Activated CD4-positive, alpha-beta memory T cell treated with anti-CD3 and anti-CD28 coated beads, Interleukin-2, amount 10 ng/mL, durations not matched to agents 7 days and 5 days (primary cell): ENCODE measurements around the gene TTC39C. TPM values are rescaled to one million over a fixed set of nuclear protein-coding genes. Genes with fewer than 3 reads are reported as not detected.

Source experiments
- CTCF ChIA-PET: fragments of 350-600 bp; sonication (Branson Sonifier 250); formaldehyde crosslinking; loops from one replicate; lab custom pipeline; 2021; ENCODE audit warnings: antibody characterized with exemption, inconsistent platforms; lab: Charles Lee
- POLR2A ChIA-PET: fragments of 350-600 bp; sonication (Branson Sonifier 250); formaldehyde crosslinking; loops from one replicate; lab custom pipeline; 2021; ENCODE audit warnings: antibody characterized with exemption; lab: Charles Lee
- DNase-seq: peaks from one replicate; pipeline ENCODE4 v3.0.0-alpha.2; 2020
- H3K27ac Mint-ChIP-seq: one replicate; pipeline ENCODE4 v1.8.0; 2021; ENCODE audit warnings: mild to moderate bottlenecking, mixed read lengths
- H3K27me3 Mint-ChIP-seq: one replicate; pipeline ENCODE4 v1.8.0; 2021; ENCODE audit warnings: mixed read lengths
- H3K36me3 Mint-ChIP-seq: one replicate; pipeline ENCODE4 v1.8.0; 2021; ENCODE audit warnings: low read depth, mixed read lengths
- H3K4me1 Mint-ChIP-seq: one replicate; pipeline ENCODE4 v1.8.0; 2021; ENCODE audit warnings: mixed read lengths
- H3K4me3 Mint-ChIP-seq: one replicate; pipeline ENCODE4 v1.8.0; 2021; ENCODE audit warnings: mild to moderate bottlenecking, mixed read lengths
- H3K9me3 Mint-ChIP-seq: one replicate; pipeline ENCODE4 v1.8.0; 2021; ENCODE audit warnings: mixed read lengths
- total RNA-seq, 2 experiments: library from RNA; stranded (reverse); gene quantifications; one replicate each; pipeline ENCODE4 v1.2.3, GENCODE V29; 2021

Gene TTC39C
- total RNA-seq, 2 experiments from 2014 or later, result 94.0 to 94.4 TPM

GRCh38 chr18:23998018-23998417, 16.5 kb upstream of the TTC39C start:
- Mint-ChIP-seq H3K36me3 (peaks cover 6% of the 10 kb centered on the region), H3K9me3 (no peaks in the 10 kb centered on the region), H3K4me1 (peaks cover 69% of the 10 kb centered on the region), H3K27ac (peak overlapping the region; percentile 34), H3K4me3 (no peak overlapping the region), H3K27me3 (peaks cover 2% of the 10 kb centered on the region)
- CTCF ChIA-PET, result interaction anchor here (0.5 to 1.5 kb wide), 6 partner anchors 29 to 455 kb away, joined by 3 to 4 read pairs (median 3); no protein-coding TSS in a partner anchor
- DNase-seq, result no peak
- POLR2A ChIA-PET, result interaction anchor here (1.3 to 7.2 kb wide), 5 partner anchors 15 to 69 kb away, joined by 4 to 86 read pairs (median 6); partner anchors contain the start of gene TTC39C

- Mint-ChIP-seq H3K36me3 (peaks cover 9% of the 10 kb centered on the region), H3K27ac (peak overlapping the region; percentile 63), H3K4me3 (no peak overlapping the region), H3K9me3 (no peaks in the 10 kb centered on the region), H3K27me3 (peaks cover 2% of the 10 kb centered on the region), H3K4me1 (peaks cover 69% of the 10 kb centered on the region)
- no peak for DNase-seq
- ChIA-PET CTCF (interaction anchor here (1.0 to 1.5 kb wide), 2 partner anchors 46 to 79 kb away, joined by 3 read pairs; no protein-coding TSS in a partner anchor), POLR2A (interaction anchor here (0.9 to 7.2 kb wide), 6 partner anchors 14 to 76 kb away, joined by 3 to 86 read pairs (median 6); partner anchors contain the start of gene TTC39C)
These were observed 15.7 kb upstream of the TTC39C start for GRCh38 chr18:23998820-23999219.

GRCh38 chr18:24000613-24001490, 13.7 kb upstream of the TTC39C start:
- Mint-ChIP-seq H3K36me3 (peaks cover 11% of the 10 kb centered on the region), H3K4me1 (peaks cover 66% of the 10 kb centered on the region), H3K27me3 (no peaks in the 10 kb centered on the region), H3K9me3 (no peaks in the 10 kb centered on the region), H3K4me3 (peak overlapping the region; percentile 51), H3K27ac (peak overlapping the region; percentile 85)
- no peak for DNase-seq
- CTCF ChIA-PET, result interaction anchor here (1.1 to 1.3 kb wide), 2 partner anchors 9 to 82 kb away, joined by 3 to 5 read pairs; no protein-coding TSS in a partner anchor
- POLR2A ChIA-PET, result interaction anchor here (0.8 to 7.2 kb wide), 11 partner anchors 9 to 115 kb away, joined by 3 to 86 read pairs (median 5); partner anchors contain the start of gene TTC39C

- H3K9me3 Mint-ChIP-seq, result no peaks in the 10 kb centered on the region
- ChIA-PET POLR2A (interaction anchor here (7.2 kb wide), 1 partner anchor 10 kb away, joined by 86 read pairs; the partner anchor contains the start of gene TTC39C), CTCF (no interaction called here)
- no peaks in the 10 kb centered on the region for H3K27me3 Mint-ChIP-seq
- peak overlapping the region; percentile 67 for H3K27ac Mint-ChIP-seq
- peaks cover 11% of the 10 kb centered on the region for H3K36me3 Mint-ChIP-seq
- H3K4me1 Mint-ChIP-seq, result peaks cover 68% of the 10 kb centered on the region
- H3K4me3 Mint-ChIP-seq, result peak overlapping the region; percentile 32
- DNase-seq, result no peak
These were observed 12.1 kb upstream of the TTC39C start for GRCh38 chr18:24002479-24002878.

GRCh38 chr18:24003288-24003687, 11.3 kb upstream of the TTC39C start:
- CTCF ChIA-PET, result no interaction called here
- H3K27me3 Mint-ChIP-seq, result no peaks in the 10 kb centered on the region
- no peak overlapping the region for H3K27ac Mint-ChIP-seq
- H3K4me3 Mint-ChIP-seq, result no peak overlapping the region
- H3K9me3 Mint-ChIP-seq, result no peaks in the 10 kb centered on the region
- H3K36me3 Mint-ChIP-seq, result peaks cover 11% of the 10 kb centered on the region
- POLR2A ChIA-PET, result interaction anchor here (7.2 kb wide), 1 partner anchor 10 kb away, joined by 86 read pairs; the partner anchor contains the start of gene TTC39C
- no peak for DNase-seq
- peaks cover 71% of the 10 kb centered on the region for H3K4me1 Mint-ChIP-seq

- H3K4me3 Mint-ChIP-seq, result no peak overlapping the region
- H3K27ac Mint-ChIP-seq, result peak overlapping the region; percentile 29
- peaks cover 73% of the 10 kb centered on the region for H3K4me1 Mint-ChIP-seq
- no peaks in the 10 kb centered on the region for H3K27me3 Mint-ChIP-seq
- ChIA-PET CTCF (no interaction called here), POLR2A (interaction anchor here (7.2 kb wide), 1 partner anchor 9 kb away, joined by 86 read pairs; the partner anchor contains the start of gene TTC39C)
- no peaks in the 10 kb centered on the region for H3K9me3 Mint-ChIP-seq
- H3K36me3 Mint-ChIP-seq, result peaks cover 11% of the 10 kb centered on the region
- no peak for DNase-seq
These were observed 10.5 kb upstream of the TTC39C start for GRCh38 chr18:24003903-24004640.

- no peak for DNase-seq
- H3K4me1 Mint-ChIP-seq, result peaks cover 75% of the 10 kb centered on the region
- H3K27me3 Mint-ChIP-seq, result no peaks in the 10 kb centered on the region
- peaks cover 11% of the 10 kb centered on the region for H3K36me3 Mint-ChIP-seq
- no peak overlapping the region for H3K4me3 Mint-ChIP-seq
- ChIA-PET CTCF (no interaction called here), POLR2A (no interaction called here)
- H3K9me3 Mint-ChIP-seq, result no peaks in the 10 kb centered on the region
- no peak overlapping the region for H3K27ac Mint-ChIP-seq
These were observed 7.7 kb upstream of the TTC39C start for GRCh38 chr18:24006712-24007313.

GRCh38 chr18:24009246-24009645, 5.3 kb upstream of the TTC39C start:
- ChIA-PET CTCF (no interaction called here), POLR2A (interaction anchor here (0.6 kb wide), 1 partner anchor 14 kb away, joined by 3 read pairs; no protein-coding TSS in a partner anchor)
- Mint-ChIP-seq H3K27me3 (no peaks in the 10 kb centered on the region), H3K4me3 (no peak overlapping the region), H3K9me3 (no peaks in the 10 kb centered on the region), H3K4me1 (peaks cover 68% of the 10 kb centered on the region), H3K36me3 (peaks cover 2% of the 10 kb centered on the region), H3K27ac (peak overlapping the region; percentile 93)
- DNase-seq, result no peak

GRCh38 chr18:24009651-24010333, 4.8 kb upstream of the TTC39C start:
- Mint-ChIP-seq H3K9me3 (no peaks in the 10 kb centered on the region), H3K27me3 (no peaks in the 10 kb centered on the region), H3K36me3 (peaks cover 2% of the 10 kb centered on the region), H3K27ac (peak overlapping the region; percentile 93), H3K4me3 (no peak overlapping the region), H3K4me1 (peaks cover 62% of the 10 kb centered on the region)
- DNase-seq, result peak; percentile 55
- ChIA-PET CTCF (interaction anchor here (1.1 kb wide), 1 partner anchor 9 kb away, joined by 3 read pairs; no protein-coding TSS in a partner anchor), POLR2A (interaction anchor here (0.6 to 6.8 kb wide), 7 partner anchors 9 to 64 kb away, joined by 3 to 86 read pairs (median 6); no protein-coding TSS in a partner anchor)

GRCh38 chr18:24010673-24011072, 3.9 kb upstream of the TTC39C start:
- peak overlapping the region; percentile 93 for H3K27ac Mint-ChIP-seq
- H3K27me3 Mint-ChIP-seq, result no peaks in the 10 kb centered on the region
- ChIA-PET CTCF (interaction anchor here (0.7 to 1.2 kb wide), 5 partner anchors 10 to 107 kb away, joined by 3 to 5 read pairs (median 3); no protein-coding TSS in a partner anchor), POLR2A (interaction anchor here (0.9 to 6.8 kb wide), 13 partner anchors 9 to 508 kb away, joined by 3 to 86 read pairs (median 5); partner anchors contain the start of gene RMC1)
- DNase-seq, result no peak
- no peak overlapping the region for H3K4me3 Mint-ChIP-seq
- peaks cover 8% of the 10 kb centered on the region for H3K36me3 Mint-ChIP-seq
- H3K4me1 Mint-ChIP-seq, result peaks cover 59% of the 10 kb centered on the region
- H3K9me3 Mint-ChIP-seq, result no peaks in the 10 kb centered on the region

- peak overlapping the region; percentile 61 for H3K4me3 Mint-ChIP-seq
- H3K4me1 Mint-ChIP-seq, result peaks cover 61% of the 10 kb centered on the region
- CTCF ChIA-PET, result interaction anchor here (1.0 to 1.2 kb wide), 3 partner anchors 44 to 92 kb away, joined by 3 to 5 read pairs (median 3); no protein-coding TSS in a partner anchor
- H3K9me3 Mint-ChIP-seq, result no peaks in the 10 kb centered on the region
- H3K27me3 Mint-ChIP-seq, result no peaks in the 10 kb centered on the region
- DNase-seq, result no peak
- peaks cover 15% of the 10 kb centered on the region for H3K36me3 Mint-ChIP-seq
- POLR2A ChIA-PET, result interaction anchor here (0.9 to 6.8 kb wide), 14 partner anchors 8 to 508 kb away, joined by 3 to 86 read pairs (median 4); partner anchors contain the start of gene RMC1
- H3K27ac Mint-ChIP-seq, result peak overlapping the region; percentile 93
These were observed 3.2 kb upstream of the TTC39C start for GRCh38 chr18:24011123-24011917.
